HCT116 (cell line): ENCODE data around the gene SEMA6A. TPM values are rescaled to one million over a fixed set of nuclear protein-coding genes. Genes with fewer than 3 reads are reported as not detected.

Experiments used
- ATAC-seq: fragments of 200-7000 bp; cut with Tn5 transposase; 2 replicates; pipeline ENCODE4 v1.9.1; 2020; ENCODE audit warnings: mild to moderate bottlenecking, moderate library complexity
- BruUV-seq: library from RNA; stranded (reverse); fragments of 400-500 nt; replicated peaks from 2 replicates; lab custom pipeline; 2021; lab: Mats Ljungman, UMichigan
- CTCF ChIA-PET: fragments of 300-600 bp; sonication (Branson Sonifier 250); formaldehyde crosslinking; loops from one replicate; lab custom pipeline; 2021; ENCODE audit warnings: antibody characterized with exemption; lab: Charles Lee
- POLR2A ChIA-PET: fragments of 300-600, 350-600 bp; sonication (Branson Sonifier 250); formaldehyde crosslinking; loops from one replicate; lab custom pipeline; 2021; ENCODE audit warnings: antibody characterized with exemption; lab: Charles Lee
- RAD21 ChIA-PET, 2 experiments: fragments of 300-600 bp; sonication (Branson Sonifier 250); formaldehyde crosslinking; loops; one replicate each; lab custom pipeline; 2023; ENCODE audit warnings: low total read pairs in 2 of 2; ENCODE audit not compliant: uncharacterized antibody in 2 of 2, unreplicated experiment in 2 of 2, low non-redundant PET in 1 of 2; lab: Charles Lee
- DNase-seq: peaks from one replicate; pipeline ENCODE4 v3.0.0-alpha.2; 2010; ENCODE audit warnings: low read depth, low spot score
- H2AFZ ChIP-seq: fragments of 200-600 bp; shearing (Covaris generic), sonication (generic); 2 replicates; pipeline ENCODE4 v1.6.1; 2017; ENCODE audit warnings: low read depth, mixed run types, mixed read lengths, antibody characterized with exemption, low read length; ENCODE audit not compliant: poor library complexity, severe bottlenecking
- H3K27ac ChIP-seq: 2 replicates; pipeline ENCODE4 v1.5.1; 2012; ENCODE audit warnings: low read depth, low read length
- H3K27me3 ChIP-seq: fragments of 200-600 bp; sonication (generic); 2 replicates; pipeline ENCODE4 v1.6.1; 2016; ENCODE audit warnings: mixed run types, low read length, mixed read lengths; ENCODE audit not compliant: insufficient read depth
- H3K36me3 ChIP-seq, 2 experiments: fragments of 200-500 bp in 1 of 2; fragments of 200-600 bp in 1 of 2; sonication (Bioruptor generic) in 1 of 2; sonication (generic) in 1 of 2; 2 replicates each; pipeline versions ENCODE4 v1.5.1 to v1.6.1; 2014 to 2016; ENCODE audit warnings: low read length in 2 of 2, inconsistent platforms in 1 of 2, mixed read lengths in 1 of 2, mixed run types in 1 of 2; ENCODE audit not compliant: insufficient read depth in 2 of 2, control insufficient read depth in 1 of 2
- H3K4me1 ChIP-seq, 2 experiments: fragments of 200-600 bp in 1 of 2; sonication (generic) in 1 of 2; 2 replicates each; pipeline versions ENCODE4 v1.5.1 to v1.6.1; 2012 to 2017; ENCODE audit warnings: low read length in 2 of 2, inconsistent platforms in 1 of 2, mild to moderate bottlenecking in 1 of 2, mixed read lengths in 1 of 2, mixed run types in 1 of 2, moderate library complexity in 1 of 2; ENCODE audit not compliant: insufficient read depth in 2 of 2, control insufficient read depth in 1 of 2
- H3K4me2 ChIP-seq: fragments of 200-600 bp; sonication (generic); 2 replicates; pipeline ENCODE4 v1.6.1; 2017; ENCODE audit warnings: mixed run types, low read length, mixed read lengths
- H3K4me3 ChIP-seq, 2 experiments: fragments of 200-600 bp in 1 of 2; sonication (generic) in 1 of 2; replicated peaks in 1 of 2; 2 replicates each; pipeline ENCODE4 v1.5.1; 2011 to 2016; ENCODE audit warnings: low read length in 2 of 2, control low read depth in 1 of 2, low read depth in 1 of 2, mild to moderate bottlenecking in 1 of 2, mixed read lengths in 1 of 2, mixed run types in 1 of 2
- H3K79me2 ChIP-seq: fragments of 200-600 bp; sonication (generic); 2 replicates; pipeline ENCODE4 v1.6.1; 2017; ENCODE audit warnings: mild to moderate bottlenecking, mixed run types, low read length, moderate library complexity, mixed read lengths; ENCODE audit not compliant: insufficient read depth
- H3K9ac ChIP-seq: fragments of 200-600 bp; sonication (generic); 2 replicates; pipeline ENCODE4 v1.6.1; 2016; ENCODE audit warnings: low read length, mixed read lengths
- H3K9me2 ChIP-seq: fragments of 200-600 bp; sonication (generic), shearing (Covaris generic); 2 replicates; pipeline ENCODE4 v1.6.1; 2017; ENCODE audit warnings: mixed run types, mild to moderate bottlenecking, moderate library complexity; ENCODE audit not compliant: insufficient read depth
- H3K9me3 ChIP-seq, 2 experiments: fragments of 200-500 bp in 1 of 2; fragments of 200-600 bp in 1 of 2; sonication (Bioruptor generic) in 1 of 2; sonication (generic) in 1 of 2; 2 replicates each; pipeline ENCODE4 v1.6.1; 2014 to 2017; ENCODE audit warnings: low read length in 2 of 2, mixed read lengths in 2 of 2, inconsistent platforms in 1 of 2, low read depth in 1 of 2, mild to moderate bottlenecking in 1 of 2, mixed run types in 1 of 2, moderate library complexity in 1 of 2; ENCODE audit not compliant: control insufficient read depth in 1 of 2, insufficient read depth in 1 of 2
- H4K20me1 ChIP-seq: fragments of 200-600 bp; sonication (generic), shearing (Covaris generic); 2 replicates; pipeline ENCODE4 v1.6.1; 2017; ENCODE audit warnings: mixed run types, mild to moderate bottlenecking, moderate library complexity; ENCODE audit not compliant: insufficient read depth
- CBX3 ChIP-seq: IDR thresholded peaks from 2 replicates; pipeline ENCODE4 v1.6.1; 2012; ENCODE audit warnings: low read depth
- CTCF ChIP-seq, 3 experiments: fragments of 200-600 bp in 1 of 3; sonication (generic) in 1 of 3; IDR thresholded peaks in 2 of 3; conservative IDR thresholded peaks in 1 of 3; 2 replicates each; pipeline ENCODE4 v1.5.1; 2012 to 2017; ENCODE audit warnings: low read depth in 2 of 3, low read length in 2 of 3, antibody characterized with exemption in 1 of 3, borderline replicate concordance in 1 of 3, control low read depth in 1 of 3, mild to moderate bottlenecking in 1 of 3, mixed read lengths in 1 of 3, mixed run types in 1 of 3, moderate library complexity in 1 of 3; ENCODE audit not compliant: insufficient read depth in 1 of 3
- ELF1 ChIP-seq: IDR thresholded peaks from 2 replicates; pipeline ENCODE4 v1.6.1; 2012; ENCODE audit warnings: low read depth, borderline replicate concordance
- EZH2 ChIP-seq: fragments of 200-600 bp; sonication (generic); IDR thresholded peaks from 2 replicates; pipeline ENCODE4 v1.6.1; 2017; ENCODE audit warnings: antibody characterized with exemption, mixed run types
- FOSL1 ChIP-seq: IDR thresholded peaks from 2 replicates; pipeline ENCODE4 v1.6.1; 2012; ENCODE audit warnings: low read depth
- JUND ChIP-seq: IDR thresholded peaks from 2 replicates; pipeline ENCODE4 v1.6.1; 2012
- MAX ChIP-seq: IDR thresholded peaks from 2 replicates; pipeline ENCODE4 v1.6.1; 2012
- POLR2A ChIP-seq: IDR thresholded peaks from 2 replicates; pipeline ENCODE4 v1.7.0; 2011; ENCODE audit warnings: borderline replicate concordance; ENCODE audit not compliant: insufficient read depth, insufficient read length; ENCODE audit errors: extremely low read depth
- POLR2AphosphoS5 ChIP-seq: IDR thresholded peaks from 2 replicates; pipeline ENCODE4 v1.6.1; 2011; ENCODE audit warnings: mild to moderate bottlenecking, low read depth, low read length, moderate library complexity
- RAD21 ChIP-seq: IDR thresholded peaks from 2 replicates; pipeline ENCODE4 v1.6.1; 2012; ENCODE audit warnings: low read depth, mild to moderate bottlenecking
- SP1 ChIP-seq: IDR thresholded peaks from 2 replicates; pipeline ENCODE4 v1.6.1; 2012; ENCODE audit warnings: low read depth
- SRF ChIP-seq: IDR thresholded peaks from 2 replicates; pipeline ENCODE4 v1.6.1; 2012; ENCODE audit warnings: low read depth
- TCF7L2 ChIP-seq: IDR thresholded peaks from 2 replicates; pipeline ENCODE4 v1.7.0; 2011; ENCODE audit warnings: borderline replicate concordance, inconsistent platforms; ENCODE audit not compliant: insufficient read depth, insufficient read length; ENCODE audit errors: extremely low read depth
- YY1 ChIP-seq: IDR thresholded peaks from 2 replicates; pipeline ENCODE4 v1.6.1; 2011; ENCODE audit warnings: low read length, low read depth, moderate library complexity, mild to moderate bottlenecking; ENCODE audit not compliant: insufficient replicate concordance; ENCODE audit errors: extremely low read depth
- ZNF274 ChIP-seq: fragments of 200-500 bp; sonication (Bioruptor generic); IDR thresholded peaks from 2 replicates; pipeline ENCODE4 v1.6.1; 2014; ENCODE audit warnings: mild to moderate bottlenecking, low read depth, low read length, inconsistent platforms
- intact Hi-C: fragments of 100-400 bp; cut with micrococcal nuclease; formaldehyde crosslinking; loops from 2 replicates; pipeline ENCODE4 v1.10.0; 2022
- total RNA-seq: library from RNA; stranded (reverse); gene quantifications from one replicate; pipeline ENCODE4 v1.2.1, GENCODE V29; 2021; ENCODE audit not compliant: unreplicated experiment
- TF ChIP-seq, protein P1 (sequence below): IDR thresholded peaks from 2 replicates; pipeline ENCODE4 v1.6.1; 2011; ENCODE audit warnings: mild to moderate bottlenecking, low read length, moderate library complexity; ENCODE audit not compliant: insufficient replicate concordance; ENCODE audit errors: extremely low read depth

Gene SEMA6A
- total RNA-seq, 1 experiment from 2014 or later: 6.7 TPM

DNA sequence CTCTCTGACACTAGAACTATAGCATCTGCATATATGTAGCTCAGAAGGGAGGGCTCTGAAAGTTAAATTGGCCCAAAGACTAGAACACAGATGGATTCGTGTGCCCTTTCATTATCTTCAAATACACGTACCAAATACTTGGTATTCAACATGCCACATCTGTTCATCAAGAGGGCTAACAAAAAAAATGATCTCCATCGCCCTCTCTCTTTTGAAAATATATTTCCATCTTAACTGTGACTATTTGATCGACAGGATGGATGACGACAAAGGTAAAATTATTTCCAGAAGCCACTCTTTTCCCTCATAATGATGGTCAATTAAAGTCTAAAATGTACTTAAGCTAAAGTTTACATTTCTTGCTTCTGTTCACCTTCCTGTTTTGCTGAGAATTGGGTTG is 77.0 kb downstream of the SEMA6A start:
- no peaks in the 10 kb centered on the region for H3K79me2 ChIP-seq
- TF ChIP-seq EZH2 (no peak), POLR2AphosphoS5 (no peak), YY1 (no peak), FOSL1 (no peak), TCF7L2 (no peak), SP1 (no peak)
- no peak overlapping the region for H3K27ac ChIP-seq
- no peaks in the 10 kb centered on the region for H3K36me3 ChIP-seq
- ChIA-PET POLR2A (no interaction called here), RAD21 (no interaction called here), CTCF (no interaction called here)
- intact Hi-C loops: no loop called here
- no peak overlapping the region for H3K4me2 ChIP-seq
- ATAC-seq (no peak), DNase-seq (no peak)
- H3K4me1 ChIP-seq: peaks cover 0 to 5% of the 10 kb centered on the region in 2 experiments; a peak in 1 of 4 replicates
- no peaks in the 10 kb centered on the region for H3K9me3 ChIP-seq
- no TSS peak for BruUV-seq
- H4K20me1 ChIP-seq: no peaks in the 10 kb centered on the region
- H3K4me3 ChIP-seq: no peak overlapping the region
- no peaks in the 10 kb centered on the region for H3K9me2 ChIP-seq
- H3K9ac ChIP-seq: no peak overlapping the region
- H2AFZ ChIP-seq: no peak overlapping the region
- H3K27me3 ChIP-seq: no peaks in the 10 kb centered on the region

DNA sequence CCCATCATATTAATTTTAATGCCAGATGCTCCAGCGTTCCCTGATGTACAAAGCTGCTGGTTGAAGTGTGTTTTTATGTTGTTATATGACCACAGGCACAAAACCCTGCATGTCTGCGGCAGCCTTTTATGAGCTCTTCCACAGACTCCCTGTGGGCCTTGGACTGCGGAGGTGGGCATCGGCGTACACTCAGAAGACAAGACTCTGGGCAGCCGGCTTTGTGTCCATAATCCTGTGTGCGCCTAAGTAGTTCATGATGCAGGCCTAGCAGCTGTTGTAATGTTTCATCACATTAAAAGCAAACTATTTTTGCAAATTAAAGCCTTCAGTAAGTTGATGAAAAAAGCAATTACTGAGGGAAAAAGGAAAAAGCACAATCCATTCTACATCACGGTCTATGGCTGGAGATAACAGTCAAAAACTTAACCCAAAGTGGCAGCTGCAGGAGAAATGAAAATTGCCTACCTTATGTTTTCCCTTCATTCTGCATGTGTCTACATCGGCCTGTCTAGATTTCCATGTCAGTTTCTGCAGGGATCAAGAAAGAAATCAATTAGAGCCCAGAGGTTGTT is 78.8 kb downstream of the SEMA6A start:
- POLR2A ChIA-PET: no interaction called here
- TF ChIP-seq POLR2A (no peak), ELF1 (no peak), ZNF274 (no peak), FOSL1 (no peak), MAX (no peak), JUND (no peak), CBX3 (no peak), SRF (no peak), CTCF (IDR thresholded peaks at IDR 0.05 in 2 of 3, conservative IDR thresholded peaks at IDR 0.05 in 1 of 3; ENCODE audit: borderline replicate concordance in 1 of 3, insufficient read depth in 1 of 3, low read depth in 2 of 3, low read length in 2 of 3) (no peak), RAD21 (no peak)
- TF ChIP-seq, protein P1, sequence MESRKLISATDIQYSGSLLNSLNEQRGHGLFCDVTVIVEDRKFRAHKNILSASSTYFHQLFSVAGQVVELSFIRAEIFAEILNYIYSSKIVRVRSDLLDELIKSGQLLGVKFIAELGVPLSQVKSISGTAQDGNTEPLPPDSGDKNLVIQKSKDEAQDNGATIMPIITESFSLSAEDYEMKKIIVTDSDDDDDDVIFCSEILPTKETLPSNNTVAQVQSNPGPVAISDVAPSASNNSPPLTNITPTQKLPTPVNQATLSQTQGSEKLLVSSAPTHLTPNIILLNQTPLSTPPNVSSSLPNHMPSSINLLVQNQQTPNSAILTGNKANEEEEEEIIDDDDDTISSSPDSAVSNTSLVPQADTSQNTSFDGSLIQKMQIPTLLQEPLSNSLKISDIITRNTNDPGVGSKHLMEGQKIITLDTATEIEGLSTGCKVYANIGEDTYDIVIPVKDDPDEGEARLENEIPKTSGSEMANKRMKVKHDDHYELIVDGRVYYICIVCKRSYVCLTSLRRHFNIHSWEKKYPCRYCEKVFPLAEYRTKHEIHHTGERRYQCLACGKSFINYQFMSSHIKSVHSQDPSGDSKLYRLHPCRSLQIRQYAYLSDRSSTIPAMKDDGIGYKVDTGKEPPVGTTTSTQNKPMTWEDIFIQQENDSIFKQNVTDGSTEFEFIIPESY: no peak

More for the DNA sequence above, 78.8 kb downstream of the SEMA6A start:
- H3K27ac ChIP-seq: no peak overlapping the region
- intact Hi-C loops: no loop called here
- DNase-seq: no peak
- no peaks in the 10 kb centered on the region for H3K9me3 ChIP-seq
- no peaks in the 10 kb centered on the region for H3K9me2 ChIP-seq
- no peaks in the 10 kb centered on the region for H3K36me3 ChIP-seq
- BruUV-seq: no TSS peak
- no peak overlapping the region for H3K4me2 ChIP-seq
- no peak overlapping the region for H2AFZ ChIP-seq
- no peak overlapping the region for H3K4me3 ChIP-seq
- no peaks in the 10 kb centered on the region for H3K79me2 ChIP-seq
- H4K20me1 ChIP-seq: no peaks in the 10 kb centered on the region
- ATAC-seq: no peak
- H3K9ac ChIP-seq: no peak overlapping the region
- ChIA-PET CTCF (no interaction called here), RAD21 (no interaction called here)
- no peaks in the 10 kb centered on the region for H3K4me1 ChIP-seq
- no peaks in the 10 kb centered on the region for H3K27me3 ChIP-seq
